GM12873 (cell line): ENCODE results near the gene KLHL3.

Source experiments
- CTCF ChIP-seq: IDR thresholded peaks from 2 replicates; pipeline ENCODE4 v1.5.1; 2012; ENCODE audit warnings: low read depth, mild to moderate bottlenecking, moderate library complexity, low read length, control low read depth; ENCODE audit not compliant: insufficient read depth; ENCODE audit errors: missing control alignments

The KLHL3 gene

GRCh38 chr5:137666461-137666850 is 69.4 kb downstream of the KLHL3 start:
- TF ChIP-seq CTCF: no peak

- no peak for TF ChIP-seq CTCF
Measured at GRCh38 chr5:137665678-137666460, 70.0 kb downstream of the KLHL3 start.

GRCh38 chr5:137660349-137660817 is 75.5 kb downstream of the KLHL3 start:
- TF ChIP-seq CTCF: peak; percentile 91

GRCh38 chr5:137659209-137659608 is 76.7 kb downstream of the KLHL3 start:
- no peak for TF ChIP-seq CTCF

GRCh38 chr5:137658324-137658723 is 77.6 kb downstream of the KLHL3 start:
- TF ChIP-seq CTCF: no peak

- TF ChIP-seq CTCF: no peak
Measured at GRCh38 chr5:137657073-137657472, 78.8 kb downstream of the KLHL3 start.

- no peak for TF ChIP-seq CTCF
Measured at GRCh38 chr5:137656558-137656957, 79.3 kb downstream of the KLHL3 start.
